IPS-20b (cell line): ENCODE data around the gene F2RL3.

Experiments used
- H3K27ac ChIP-seq: one replicate; pipeline ENCODE4 v1.5.1; 2013; ENCODE audit warnings: low read length
- H3K27me3 ChIP-seq: 2 replicates; pipeline ENCODE4 v1.6.1; 2013; ENCODE audit warnings: mild to moderate bottlenecking, low read length, inconsistent platforms; ENCODE audit not compliant: insufficient read depth
- H3K36me3 ChIP-seq: 2 replicates; pipeline ENCODE4 v1.6.1; 2013; ENCODE audit warnings: low read depth, mild to moderate bottlenecking, inconsistent platforms, low read length, moderate library complexity; ENCODE audit not compliant: insufficient read depth
- H3K4me1 ChIP-seq: 2 replicates; pipeline ENCODE4 v1.6.1; 2013; ENCODE audit warnings: mild to moderate bottlenecking, control low read depth, inconsistent platforms, low read length, moderate library complexity; ENCODE audit not compliant: insufficient read depth
- H3K4me3 ChIP-seq: 2 replicates; pipeline ENCODE4 v1.5.1; 2013; ENCODE audit warnings: mild to moderate bottlenecking, low read length, inconsistent platforms
- H3K9ac ChIP-seq: 2 replicates; pipeline ENCODE4 v1.6.1; 2013; ENCODE audit warnings: low read depth, mild to moderate bottlenecking, inconsistent platforms, low read length, moderate library complexity
- H3K9me3 ChIP-seq: 2 replicates; pipeline ENCODE4 v1.6.1; 2013; ENCODE audit warnings: mild to moderate bottlenecking, low read depth, low read length, inconsistent platforms; ENCODE audit not compliant: insufficient read depth

Gene F2RL3

GRCh38 chr19:16890461-16891184 lies 1.8 kb downstream of the F2RL3 start:
- Histone ChIP-seq H3K4me1 (no peaks in the 10 kb centered on the region), H3K36me3 (no peaks in the 10 kb centered on the region), H3K27ac (no peak overlapping the region), H3K27me3 (peaks cover 5% of the 10 kb centered on the region; the same call in 1 of the 2 replicates), H3K9ac (no peak overlapping the region), H3K4me3 (no peak overlapping the region), H3K9me3 (no peaks in the 10 kb centered on the region)

- Histone ChIP-seq H3K9me3 (no peaks in the 10 kb centered on the region), H3K36me3 (no peaks in the 10 kb centered on the region), H3K4me3 (no peak overlapping the region), H3K27ac (no peak overlapping the region), H3K27me3 (peaks cover 12% of the 10 kb centered on the region; the same call in 1 of the 2 replicates), H3K9ac (no peak overlapping the region), H3K4me1 (no peaks in the 10 kb centered on the region)
These were observed 3.0 kb downstream of the F2RL3 start for GRCh38 chr19:16891696-16892382.

DNA sequence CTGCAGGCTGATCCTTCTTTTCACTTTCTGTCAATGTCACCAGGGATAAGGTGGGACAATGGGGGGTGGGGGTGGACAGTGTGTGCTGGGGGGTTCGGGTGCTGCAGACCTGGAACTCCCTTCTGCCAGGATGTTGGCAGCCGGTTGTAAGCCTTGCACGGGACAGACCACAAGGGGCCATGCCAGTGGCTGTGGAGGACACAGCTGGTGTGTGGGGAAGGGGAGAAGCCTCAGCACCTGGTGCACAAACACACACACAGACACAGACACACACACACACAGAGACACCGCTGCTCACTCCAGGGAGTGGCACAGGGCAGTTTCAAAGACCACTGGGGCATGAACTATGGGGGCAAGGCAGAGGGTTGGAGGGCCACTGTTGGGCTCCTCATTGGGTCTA lies 3.6 kb downstream of the F2RL3 start:
- Histone ChIP-seq H3K27me3 (peaks cover 13% of the 10 kb centered on the region; the same call in 1 of the 2 replicates), H3K27ac (no peak overlapping the region), H3K36me3 (no peaks in the 10 kb centered on the region), H3K4me1 (no peaks in the 10 kb centered on the region), H3K4me3 (no peak overlapping the region), H3K9me3 (no peaks in the 10 kb centered on the region), H3K9ac (no peak overlapping the region)

DNA sequence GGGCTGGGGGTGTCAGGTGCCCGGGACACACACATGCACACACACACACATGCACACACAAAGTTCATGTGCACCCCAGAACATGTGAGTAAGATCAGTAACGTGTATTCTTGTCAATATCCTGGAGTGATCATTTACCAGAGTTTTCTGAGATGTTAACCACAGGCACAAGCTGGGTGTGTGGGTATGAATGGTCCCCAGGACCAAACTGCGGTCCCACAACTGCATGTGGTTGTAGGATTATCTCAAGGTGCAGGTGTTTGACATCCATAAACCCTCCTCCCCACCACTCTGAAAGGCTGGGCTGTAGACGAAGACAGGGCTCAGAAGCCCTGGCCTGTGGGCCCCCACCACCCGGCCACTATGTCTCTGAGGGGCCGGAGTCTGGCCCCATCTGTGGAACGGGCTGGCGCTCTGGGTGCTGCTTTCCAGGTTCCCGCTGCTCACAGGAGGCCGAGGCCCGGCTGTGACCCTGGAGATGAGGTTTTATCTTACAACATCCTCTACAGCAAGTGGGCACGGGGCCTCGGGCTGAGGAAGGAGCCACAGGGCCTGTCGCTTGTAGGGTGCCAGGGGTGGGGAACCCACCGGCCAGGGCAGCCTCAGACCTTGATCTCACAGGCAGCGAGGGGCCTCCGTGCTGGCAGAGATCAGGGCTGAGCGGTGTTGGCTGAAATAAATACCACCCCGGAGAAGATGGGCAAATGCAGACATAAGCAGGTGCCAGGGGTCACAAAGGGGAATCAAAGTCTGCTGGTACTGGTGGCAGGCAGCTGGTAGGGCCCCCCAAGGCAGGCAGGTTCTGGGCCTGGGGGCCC lies 4.3 kb downstream of the F2RL3 start:
- Histone ChIP-seq H3K4me1 (no peaks in the 10 kb centered on the region), H3K4me3 (no peak overlapping the region), H3K27me3 (peaks cover 20% of the 10 kb centered on the region), H3K36me3 (no peaks in the 10 kb centered on the region), H3K9me3 (no peaks in the 10 kb centered on the region), H3K9ac (no peak overlapping the region; the same call in 1 of the 2 replicates), H3K27ac (no peak overlapping the region)

- H3K27ac ChIP-seq = no peak overlapping the region
- no peaks in the 10 kb centered on the region for H3K4me1 ChIP-seq
- no peak overlapping the region for H3K9ac ChIP-seq
- no peaks in the 10 kb centered on the region for H3K36me3 ChIP-seq
- no peak overlapping the region for H3K4me3 ChIP-seq
- no peaks in the 10 kb centered on the region for H3K9me3 ChIP-seq
- H3K27me3 ChIP-seq = peaks cover 25% of the 10 kb centered on the region
These were observed 4.8 kb downstream of the F2RL3 start for GRCh38 chr19:16893686-16893989.

GRCh38 chr19:16894080-16894479 lies 5.3 kb downstream of the F2RL3 start:
- Histone ChIP-seq H3K27me3 (peaks cover 30% of the 10 kb centered on the region), H3K4me3 (no peak overlapping the region), H3K4me1 (no peaks in the 10 kb centered on the region), H3K9me3 (no peaks in the 10 kb centered on the region), H3K36me3 (no peaks in the 10 kb centered on the region), H3K9ac (no peak overlapping the region), H3K27ac (no peak overlapping the region)

DNA sequence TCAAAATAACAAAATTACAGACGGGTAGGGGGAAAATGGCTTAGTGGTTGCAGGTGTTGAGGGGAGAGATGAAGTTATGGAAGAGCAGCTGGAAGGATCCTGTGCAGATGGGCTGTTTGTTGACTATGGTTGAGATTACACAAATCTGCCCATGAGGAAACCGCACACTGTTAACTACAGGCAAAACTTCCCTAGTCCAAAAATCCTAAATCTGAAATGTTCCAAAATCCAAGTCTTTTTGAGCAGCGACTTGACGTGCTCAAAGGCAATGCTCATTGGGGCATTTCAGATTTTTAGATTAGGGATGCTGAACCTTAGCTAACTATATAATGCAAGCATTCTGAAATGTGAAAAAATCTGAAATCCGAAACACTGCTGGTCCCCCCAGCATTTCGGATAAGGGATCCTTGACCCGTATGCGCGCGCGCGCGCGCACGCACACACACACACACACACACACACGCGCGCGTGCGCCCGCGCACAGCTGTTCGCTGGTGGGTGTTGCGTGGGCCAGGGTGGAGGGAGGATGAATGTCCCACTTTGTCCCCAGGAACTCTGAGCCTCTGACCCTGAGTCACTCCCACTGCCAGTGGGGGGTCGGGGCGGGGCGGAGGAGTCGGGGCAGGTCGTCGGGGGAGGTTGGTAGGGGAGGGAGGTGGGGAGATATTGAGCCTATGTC lies 6.8 kb downstream of the F2RL3 start:
- Histone ChIP-seq H3K27ac (no peak overlapping the region), H3K4me1 (no peaks in the 10 kb centered on the region), H3K27me3 (peaks cover 30% of the 10 kb centered on the region), H3K36me3 (no peaks in the 10 kb centered on the region), H3K9me3 (no peaks in the 10 kb centered on the region), H3K9ac (no peak overlapping the region), H3K4me3 (peak overlapping the region; percentile 77)

DNA sequence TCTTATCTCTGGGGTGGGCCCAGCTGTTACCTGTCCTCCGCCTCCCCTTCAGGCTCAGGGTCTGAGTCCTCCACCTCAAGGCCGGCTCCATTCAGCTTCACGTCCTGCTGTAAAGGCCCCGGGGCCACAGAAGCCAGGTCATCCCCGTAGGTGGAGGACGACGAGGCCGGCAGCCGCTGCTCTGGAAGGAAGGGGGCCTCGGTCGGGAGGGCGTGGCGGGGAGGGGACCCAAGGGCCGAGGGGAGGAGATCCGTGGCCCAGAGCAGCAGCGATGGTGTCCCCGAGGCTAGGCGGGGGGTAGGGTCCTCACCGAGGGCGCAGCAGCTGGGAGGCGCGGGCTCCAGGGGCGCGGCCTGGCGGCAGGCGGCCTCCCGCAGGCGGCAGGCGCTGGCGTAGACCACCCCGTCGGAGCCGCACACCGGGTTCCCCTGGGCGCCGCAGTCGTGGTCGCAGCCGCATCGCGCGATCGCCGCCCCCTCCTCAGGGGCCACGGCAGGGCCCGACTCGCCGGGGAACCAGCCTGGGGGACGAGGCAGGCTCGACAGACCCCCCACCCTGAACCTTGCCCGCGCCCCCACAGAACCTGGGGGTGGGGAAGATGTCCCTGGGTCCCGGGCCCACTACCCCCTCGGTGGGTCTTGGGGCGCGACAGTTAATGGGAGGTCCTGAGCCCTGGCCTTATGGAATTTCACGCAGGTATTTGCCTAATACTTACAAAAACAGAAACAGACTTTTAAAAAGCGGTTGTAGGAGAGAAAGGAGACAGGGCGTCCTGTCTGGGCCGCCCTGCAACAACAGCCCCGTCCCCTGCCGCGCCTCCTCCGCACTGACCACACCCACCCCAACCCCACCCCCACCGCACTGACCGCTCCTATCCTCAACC lies 7.6 kb downstream of the F2RL3 start:
- Histone ChIP-seq H3K27ac (no peak overlapping the region), H3K9ac (no peak overlapping the region; the same call in 1 of the 2 replicates), H3K4me1 (no peaks in the 10 kb centered on the region), H3K27me3 (peaks cover 30% of the 10 kb centered on the region), H3K9me3 (no peaks in the 10 kb centered on the region), H3K36me3 (no peaks in the 10 kb centered on the region), H3K4me3 (peak overlapping the region; percentile 77)

- no peaks in the 10 kb centered on the region for H3K4me1 ChIP-seq
- no peaks in the 10 kb centered on the region for H3K9me3 ChIP-seq
- H3K27me3 ChIP-seq = peaks cover 30% of the 10 kb centered on the region
- no peaks in the 10 kb centered on the region for H3K36me3 ChIP-seq
- H3K4me3 ChIP-seq = peak overlapping the region; percentile 65; the same call in 1 of the 2 replicates
- no peak overlapping the region for H3K27ac ChIP-seq
- H3K9ac ChIP-seq = no peak overlapping the region
These were observed 8.4 kb downstream of the F2RL3 start for GRCh38 chr19:16897029-16897855.

- Histone ChIP-seq H3K4me1 (no peaks in the 10 kb centered on the region), H3K36me3 (no peaks in the 10 kb centered on the region), H3K27me3 (peaks cover 30% of the 10 kb centered on the region), H3K9me3 (no peaks in the 10 kb centered on the region), H3K27ac (no peak overlapping the region), H3K9ac (no peak overlapping the region), H3K4me3 (peak overlapping the region; percentile 65; the same call in 1 of the 2 replicates)
These were observed 9.0 kb downstream of the F2RL3 start for GRCh38 chr19:16897856-16898161.
